IPS-20b (cell line): ENCODE results near the gene MYO16.

Experiments used
- H3K27ac ChIP-seq: one replicate; pipeline ENCODE4 v1.5.1; 2013; ENCODE audit warnings: low read length
- H3K27me3 ChIP-seq: 2 replicates; pipeline ENCODE4 v1.6.1; 2013; ENCODE audit warnings: mild to moderate bottlenecking, low read length, inconsistent platforms; ENCODE audit not compliant: insufficient read depth
- H3K36me3 ChIP-seq: 2 replicates; pipeline ENCODE4 v1.6.1; 2013; ENCODE audit warnings: low read depth, mild to moderate bottlenecking, inconsistent platforms, low read length, moderate library complexity; ENCODE audit not compliant: insufficient read depth
- H3K4me1 ChIP-seq: 2 replicates; pipeline ENCODE4 v1.6.1; 2013; ENCODE audit warnings: mild to moderate bottlenecking, control low read depth, inconsistent platforms, low read length, moderate library complexity; ENCODE audit not compliant: insufficient read depth
- H3K4me3 ChIP-seq: 2 replicates; pipeline ENCODE4 v1.5.1; 2013; ENCODE audit warnings: mild to moderate bottlenecking, low read length, inconsistent platforms
- H3K9ac ChIP-seq: 2 replicates; pipeline ENCODE4 v1.6.1; 2013; ENCODE audit warnings: low read depth, mild to moderate bottlenecking, inconsistent platforms, low read length, moderate library complexity
- H3K9me3 ChIP-seq: 2 replicates; pipeline ENCODE4 v1.6.1; 2013; ENCODE audit warnings: mild to moderate bottlenecking, low read depth, low read length, inconsistent platforms; ENCODE audit not compliant: insufficient read depth

MYO16 gene

GRCh38 chr13:108747843-108748242 lies 118.4 kb downstream of the MYO16 start:
- H3K36me3 ChIP-seq, result no peaks in the 10 kb centered on the region
- H3K27me3 ChIP-seq, result no peaks in the 10 kb centered on the region
- H3K9ac ChIP-seq, result no peak overlapping the region
- no peak overlapping the region for H3K27ac ChIP-seq
- H3K4me3 ChIP-seq, result no peak overlapping the region
- H3K9me3 ChIP-seq, result no peaks in the 10 kb centered on the region
- H3K4me1 ChIP-seq, result peaks cover 1% of the 10 kb centered on the region; the same call in 1 of the 2 replicates

- Histone ChIP-seq H3K36me3 (no peaks in the 10 kb centered on the region), H3K9me3 (no peaks in the 10 kb centered on the region), H3K4me1 (no peaks in the 10 kb centered on the region), H3K27me3 (no peaks in the 10 kb centered on the region), H3K9ac (no peak overlapping the region), H3K27ac (no peak overlapping the region), H3K4me3 (no peak overlapping the region)
Observed at GRCh38 chr13:108752276-108752675, 122.9 kb downstream of the MYO16 start.

GRCh38 chr13:108755083-108755482 lies 125.7 kb downstream of the MYO16 start:
- no peak overlapping the region for H3K9ac ChIP-seq
- no peaks in the 10 kb centered on the region for H3K36me3 ChIP-seq
- no peaks in the 10 kb centered on the region for H3K27me3 ChIP-seq
- no peak overlapping the region for H3K4me3 ChIP-seq
- H3K4me1 ChIP-seq, result no peaks in the 10 kb centered on the region
- H3K27ac ChIP-seq, result no peak overlapping the region
- no peaks in the 10 kb centered on the region for H3K9me3 ChIP-seq

GRCh38 chr13:108760129-108760528 lies 130.7 kb downstream of the MYO16 start:
- Histone ChIP-seq H3K9ac (no peak overlapping the region), H3K4me3 (no peak overlapping the region), H3K4me1 (no peaks in the 10 kb centered on the region), H3K27ac (no peak overlapping the region), H3K36me3 (no peaks in the 10 kb centered on the region), H3K27me3 (no peaks in the 10 kb centered on the region), H3K9me3 (no peaks in the 10 kb centered on the region)

- H3K9me3 ChIP-seq, result no peaks in the 10 kb centered on the region
- H3K4me3 ChIP-seq, result no peak overlapping the region
- no peak overlapping the region for H3K27ac ChIP-seq
- no peaks in the 10 kb centered on the region for H3K4me1 ChIP-seq
- no peak overlapping the region for H3K9ac ChIP-seq
- H3K27me3 ChIP-seq, result no peaks in the 10 kb centered on the region
- no peaks in the 10 kb centered on the region for H3K36me3 ChIP-seq
Observed at GRCh38 chr13:108760541-108760940, 131.1 kb downstream of the MYO16 start.

GRCh38 chr13:108768035-108768434 lies 138.6 kb downstream of the MYO16 start:
- Histone ChIP-seq H3K9me3 (no peaks in the 10 kb centered on the region), H3K27me3 (no peaks in the 10 kb centered on the region), H3K4me1 (no peaks in the 10 kb centered on the region), H3K4me3 (no peak overlapping the region), H3K27ac (no peak overlapping the region), H3K9ac (no peak overlapping the region), H3K36me3 (no peaks in the 10 kb centered on the region)

- no peaks in the 10 kb centered on the region for H3K9me3 ChIP-seq
- no peaks in the 10 kb centered on the region for H3K36me3 ChIP-seq
- H3K27ac ChIP-seq, result no peak overlapping the region
- H3K27me3 ChIP-seq, result no peaks in the 10 kb centered on the region
- H3K4me1 ChIP-seq, result no peaks in the 10 kb centered on the region
- no peak overlapping the region for H3K4me3 ChIP-seq
- no peak overlapping the region for H3K9ac ChIP-seq
Observed at GRCh38 chr13:108769213-108770070, 140.0 kb downstream of the MYO16 start.

GRCh38 chr13:108775597-108775996 lies 146.2 kb downstream of the MYO16 start:
- no peak overlapping the region for H3K9ac ChIP-seq
- no peak overlapping the region for H3K27ac ChIP-seq
- no peak overlapping the region for H3K4me3 ChIP-seq
- H3K9me3 ChIP-seq, result no peaks in the 10 kb centered on the region
- H3K27me3 ChIP-seq, result no peaks in the 10 kb centered on the region
- no peaks in the 10 kb centered on the region; the same call in 1 of the 2 replicates for H3K4me1 ChIP-seq
- no peaks in the 10 kb centered on the region for H3K36me3 ChIP-seq

- Histone ChIP-seq H3K36me3 (no peaks in the 10 kb centered on the region), H3K4me1 (no peaks in the 10 kb centered on the region; the same call in 1 of the 2 replicates), H3K27ac (no peak overlapping the region), H3K9me3 (no peaks in the 10 kb centered on the region), H3K9ac (no peak overlapping the region), H3K4me3 (no peak overlapping the region), H3K27me3 (no peaks in the 10 kb centered on the region)
Observed at GRCh38 chr13:108776650-108777049, 147.2 kb downstream of the MYO16 start.

GRCh38 chr13:108777421-108778420 lies 148.3 kb downstream of the MYO16 start:
- no peaks in the 10 kb centered on the region; the same call in 1 of the 2 replicates for H3K4me1 ChIP-seq
- H3K27me3 ChIP-seq, result no peaks in the 10 kb centered on the region
- H3K9me3 ChIP-seq, result peaks cover 2% of the 10 kb centered on the region
- no peaks in the 10 kb centered on the region for H3K36me3 ChIP-seq
- no peak overlapping the region for H3K9ac ChIP-seq
- no peak overlapping the region for H3K27ac ChIP-seq
- no peak overlapping the region for H3K4me3 ChIP-seq

- no peak overlapping the region for H3K27ac ChIP-seq
- H3K4me1 ChIP-seq, result no peaks in the 10 kb centered on the region; the same call in 1 of the 2 replicates
- H3K36me3 ChIP-seq, result no peaks in the 10 kb centered on the region
- H3K27me3 ChIP-seq, result no peaks in the 10 kb centered on the region
- H3K9me3 ChIP-seq, result peaks cover 6% of the 10 kb centered on the region
- H3K4me3 ChIP-seq, result no peak overlapping the region
- no peak overlapping the region for H3K9ac ChIP-seq
Observed at GRCh38 chr13:108779308-108779707, 149.9 kb downstream of the MYO16 start.
